ENCODE data around the gene PVALB. TPM values are rescaled to one million over a fixed set of nuclear protein-coding genes. Genes with fewer than 3 reads are reported as not detected.

The PVALB gene
- polyA plus RNA-seq, 1 of the 3 experiments (the other 2 are of a cell fraction): not detected

GRCh38 chr22:36803358-36803757 is 13.5 kb downstream of the PVALB start:
- Histone ChIP-seq H3K9ac (no peak overlapping the region), H3K4me2 (no peak overlapping the region), H3K79me2 (ENCODE audit: insufficient read depth) (no peaks in the 10 kb centered on the region), H3K4me3 (ENCODE audit: low read depth in 2 of 2, low read length in 1 of 2) (no peak overlapping the region), H3K9me3 (no peaks in the 10 kb centered on the region), H2AFZ (ENCODE audit: low read depth) (no peak overlapping the region), H3K4me1 (ENCODE audit: control insufficient read depth in 1 of 2, insufficient read depth in 2 of 2, low read depth in 1 of 2, low read length in 1 of 2) (no peaks in the 10 kb centered on the region), H4K20me1 (ENCODE audit: insufficient read depth) (no peaks in the 10 kb centered on the region), H3K36me3 (replicated peaks in 1 of 2; ENCODE audit: control insufficient read depth in 1 of 2, insufficient read depth in 2 of 2, low read length in 1 of 2) (no peaks in the 10 kb centered on the region), H3K9me2 (no peaks in the 10 kb centered on the region), H3K27ac (ENCODE audit: low read depth in 2 of 2, low read length in 1 of 2) (no peak overlapping the region), H3K27me3 (ENCODE audit: insufficient read depth) (peaks cover 40% of the 10 kb centered on the region), H3F3A (replicated peaks; ENCODE audit: insufficient read depth) (no peaks in the 10 kb centered on the region)
- TF ChIP-seq TAF1 (IDR thresholded peaks at IDR 0.05; ENCODE audit: borderline replicate concordance, low read depth, low read length): no peak
- no peak for TF ChIP-seq ZBTB33 (IDR thresholded peaks at IDR 0.05; ENCODE audit: borderline replicate concordance, low read depth)
- no peak for TF ChIP-seq REST (IDR thresholded peaks at IDR 0.05; ENCODE audit: low read depth, low read length)
- no peak for TF ChIP-seq GABPA (IDR thresholded peaks at IDR 0.05; ENCODE audit: low read depth)
- no peak for TF ChIP-seq FOXM1 (IDR thresholded peaks at IDR 0.05; ENCODE audit: low read depth)
- no peak for TF ChIP-seq TEAD4 (IDR thresholded peaks at IDR 0.05; ENCODE audit: borderline replicate concordance, insufficient read depth)
- TF ChIP-seq RAD21 (IDR thresholded peaks at IDR 0.05; ENCODE audit: low read length): no peak
- no peak for TF ChIP-seq EP300 (IDR thresholded peaks at IDR 0.05; ENCODE audit: borderline replicate concordance in 1 of 2, low read depth in 1 of 2, low read length in 1 of 2)
- TF ChIP-seq CHD2 (IDR thresholded peaks at IDR 0.05; ENCODE audit: low read length, partially characterized antibody): no peak
- TF ChIP-seq TCF12 (IDR thresholded peaks at IDR 0.05): no peak
- TF ChIP-seq SIN3A (IDR thresholded peaks at IDR 0.05; ENCODE audit: borderline replicate concordance, low read depth, low read length): no peak
- no peak for TF ChIP-seq RFX5 (IDR thresholded peaks at IDR 0.05; ENCODE audit: low read length)
- no peak for TF ChIP-seq FOXJ3 (CRISPR knock-in tag; IDR thresholded peaks at IDR 0.05)
- TF ChIP-seq USF2 (IDR thresholded peaks at IDR 0.05; ENCODE audit: borderline replicate concordance, low read depth, low read length): no peak
- TF ChIP-seq JUND (IDR thresholded peaks at IDR 0.05): no peak
- no peak for TF ChIP-seq GATA2 (CRISPR knock-in tag; IDR thresholded peaks at IDR 0.05)
- TF ChIP-seq NFIC (IDR thresholded peaks at IDR 0.05; ENCODE audit: borderline replicate concordance): no peak
- WGBS (ENCODE audit: low lambda C conversion rate): 6% methylated on average over 1 of the region's 1 CpG
- ChIA-PET CTCF (interaction anchor here (0.6 to 6.1 kb wide), 7 partner anchors 13 to 268 kb away, joined by 3 to 36 read pairs (median 3); no protein-coding TSS in a partner anchor), POLR2A (no interaction called here)
- no peak for DNase-seq

Data from SK-N-SH (cell line).